ENCODE data around the gene DMRT1.

Gene DMRT1

GRCh38 chr9:1013021-1013420 is 171.5 kb downstream of the DMRT1 start:
- Histone ChIP-seq H3K4me1 (no peaks in the 10 kb centered on the region), H3K9me3 (no peaks in the 10 kb centered on the region), H3K36me3 (no peaks in the 10 kb centered on the region), H3K27me3 (no peaks in the 10 kb centered on the region), H3K4me3 (ENCODE audit: low read depth, low read length) (no peak overlapping the region)
- no peak for TF ChIP-seq CTCF (IDR thresholded peaks at IDR 0.05; ENCODE audit: low read depth, low read length)
- no peak for DNase-seq

DNA sequence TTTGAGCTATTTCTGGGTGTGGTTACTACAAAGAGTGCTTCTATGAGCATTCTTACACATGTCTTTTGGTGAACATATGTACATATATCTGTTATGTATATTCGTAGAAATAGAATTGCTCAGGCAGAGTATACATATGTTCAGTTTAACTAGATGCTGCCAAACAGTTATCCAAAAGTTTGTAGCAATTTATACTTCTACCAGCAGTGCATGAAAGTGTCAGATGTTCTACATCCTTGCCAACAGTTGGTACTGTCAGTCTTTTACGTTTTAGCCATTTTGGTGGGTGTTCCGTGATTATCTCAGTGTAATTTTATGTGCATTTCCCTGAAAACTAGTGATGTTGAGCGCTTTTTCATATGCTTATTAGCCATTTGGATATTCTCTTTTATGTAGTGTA is 172.7 kb downstream of the DMRT1 start:
- H3K4me3 ChIP-seq (ENCODE audit: low read depth, low read length), result no peak overlapping the region

DNA sequence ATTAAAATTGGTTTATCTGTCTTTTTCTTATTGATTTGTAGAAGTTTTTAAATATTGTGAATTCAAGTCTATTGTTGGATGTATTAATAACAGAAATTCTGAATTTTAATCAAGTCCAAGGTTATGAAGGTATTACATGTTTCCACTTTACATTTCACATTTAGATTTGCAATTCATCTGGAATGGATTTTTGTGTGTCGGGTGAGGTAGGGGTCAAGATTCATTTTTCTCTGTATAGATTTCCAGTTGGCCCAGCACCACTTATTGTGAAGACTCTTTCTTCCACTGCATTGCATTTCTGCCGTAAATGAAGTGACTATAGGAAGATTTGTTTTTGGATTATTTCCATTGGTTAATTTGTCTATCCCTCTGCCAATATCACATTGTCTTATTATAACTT is 173.1 kb downstream of the DMRT1 start:
- Histone ChIP-seq H3K27me3 (no peaks in the 10 kb centered on the region), H3K4me1 (no peaks in the 10 kb centered on the region), H3K9me3 (no peaks in the 10 kb centered on the region), H3K4me3 (ENCODE audit: low read depth, low read length) (no peak overlapping the region), H3K36me3 (no peaks in the 10 kb centered on the region)
- DNase-seq, result no peak
- no peak for TF ChIP-seq CTCF (IDR thresholded peaks at IDR 0.05; ENCODE audit: low read depth, low read length)

More for the DNA sequence above, 172.7 kb downstream of the DMRT1 start:
- no peaks in the 10 kb centered on the region for H3K4me1 ChIP-seq
- no peak for DNase-seq
- no peak for TF ChIP-seq CTCF (IDR thresholded peaks at IDR 0.05; ENCODE audit: low read depth, low read length)
- no peaks in the 10 kb centered on the region for H3K9me3 ChIP-seq
- no peaks in the 10 kb centered on the region for H3K27me3 ChIP-seq
- H3K36me3 ChIP-seq, result no peaks in the 10 kb centered on the region

- Histone ChIP-seq H3K4me3 (ENCODE audit: low read depth, low read length) (no peak overlapping the region), H3K4me1 (no peaks in the 10 kb centered on the region), H3K36me3 (no peaks in the 10 kb centered on the region), H3K27me3 (no peaks in the 10 kb centered on the region), H3K9me3 (no peaks in the 10 kb centered on the region)
- TF ChIP-seq CTCF (IDR thresholded peaks at IDR 0.05; ENCODE audit: low read depth, low read length), result no peak
- DNase-seq, result no peak
These were observed 176.6 kb downstream of the DMRT1 start for GRCh38 chr9:1018121-1018520.

Data from BE2C (cell line).